Glomerular endothelial cell (primary cell): ENCODE data around the gene PTCHD4. TPM values are rescaled to one million over a fixed set of nuclear protein-coding genes. Genes with fewer than 3 reads are reported as not detected.

Experiments
- DNase-seq: peaks from one replicate; pipeline ENCODE4 v3.0.0-alpha.2; 2011; ENCODE audit warnings: low read depth, low spot score; ENCODE audit errors: extremely low read depth
- total RNA-seq: library from RNA; depleted of rRNA; stranded (reverse); fragments of >200 nt; gene quantifications from 2 replicates; pipeline ENCODE4 v1.2.3, GENCODE V29; 2015

The PTCHD4 gene
- total RNA-seq, 1 donor from 2014 or later: 17.8 TPM

DNA sequence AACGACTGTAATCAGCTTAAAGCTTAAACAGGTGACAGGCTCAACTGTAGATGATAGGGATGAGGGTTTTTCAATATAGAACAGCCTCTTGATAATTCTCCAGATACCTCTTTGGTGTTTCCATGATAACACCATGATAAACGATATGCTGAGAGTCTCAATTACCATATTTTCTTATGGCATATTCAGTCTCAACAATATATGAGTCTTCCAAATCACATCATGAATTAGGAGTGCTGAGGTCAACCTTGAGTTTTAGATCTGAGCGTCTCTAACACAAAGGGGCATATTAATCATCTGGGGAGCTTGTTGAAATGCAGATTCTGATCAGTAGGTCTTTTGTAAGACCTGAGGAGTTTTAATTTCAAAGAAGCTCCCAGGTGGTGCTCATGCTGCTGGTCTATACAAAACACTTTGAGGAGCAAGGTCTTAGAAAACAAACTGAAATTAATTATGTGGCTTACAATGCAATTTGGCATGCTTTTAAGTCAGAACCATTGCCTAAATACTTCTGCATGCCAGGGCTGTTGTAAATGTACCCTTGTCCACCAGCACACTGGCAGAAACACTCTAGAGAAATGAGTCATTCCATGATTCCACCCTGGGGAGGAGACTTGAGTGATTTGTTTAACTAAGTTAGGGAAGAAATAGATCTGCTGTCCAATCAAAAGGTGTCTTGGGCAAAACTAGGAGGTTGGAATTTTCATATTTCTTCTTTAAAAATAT is 49.6 kb downstream of the PTCHD4 start:
- DNase-seq: no peak
